ENCODE results near the gene ADH5. TPM values are rescaled to one million over a fixed set of nuclear protein-coding genes. Genes with fewer than 3 reads are reported as not detected.

Gene ADH5
- total and polyA plus RNA-seq, 9 of the 15 experiments (the other 6 are each of a cell fraction or from before 2014, with no cell fraction given): 115 to 310 (median 200) TPM

DNA sequence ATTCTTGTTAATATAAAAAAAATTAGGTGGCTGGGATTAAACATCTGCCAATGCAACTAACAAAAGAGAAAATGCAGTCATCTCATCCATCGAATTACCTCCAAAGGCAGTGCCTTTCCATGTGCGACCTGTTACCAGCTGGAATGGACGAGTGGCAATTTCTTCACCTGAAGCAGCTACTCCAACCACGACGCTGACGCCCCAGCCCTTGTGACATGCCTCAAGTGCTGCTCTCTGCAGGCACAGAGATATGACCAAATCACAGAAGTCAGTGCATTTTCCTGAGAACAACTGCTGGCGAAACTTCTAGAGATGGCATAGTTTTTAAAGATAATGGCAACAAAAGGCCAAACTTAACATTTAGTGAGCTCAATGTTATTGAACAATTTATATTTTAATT is 13.8 kb downstream of the ADH5 start:
- no peak overlapping the region for H3K4me2 ChIP-seq (ENCODE audit: insufficient read depth, low read length)
- H3K4me1 ChIP-seq (replicated peaks in 1 of 2; ENCODE audit: control insufficient read depth in 2 of 2, insufficient read depth in 2 of 2, low read length in 2 of 2): no peaks in the 10 kb centered on the region
- no peak overlapping the region for H3K9ac ChIP-seq (ENCODE audit: insufficient read depth in 1 of 2, low read depth in 2 of 2, low read length in 2 of 2)
- in situ Hi-C loops (cut with MboI): no loop called here
- H3K9me1 ChIP-seq (ENCODE audit: control insufficient read depth, insufficient read depth, low read length): no peaks in the 10 kb centered on the region
- peaks cover 3% of the 10 kb centered on the region; the same call in 1 of the 3 replicates for H3K79me2 ChIP-seq (ENCODE audit: control insufficient read depth, insufficient read depth, low read length)
- H3K9me3 ChIP-seq (replicated peaks; ENCODE audit: control insufficient read depth, insufficient read depth, low read depth, low read length): no peaks in the 10 kb centered on the region
- H3K36me3 ChIP-seq (ENCODE audit: control insufficient read depth, insufficient read depth, low read length): peaks cover 96% of the 10 kb centered on the region
- ChIA-PET CTCF (ENCODE audit: low intra/inter-chr PET ratio) (no interaction called here), POLR2A (interaction anchor here (0.9 kb wide), 1 partner anchor 8 kb away, joined by 3 read pairs; no protein-coding TSS in a partner anchor)
- 86% methylated on average over 7 of the region's 7 CpGs for WGBS (ENCODE audit: insufficient coverage, low coverage, missing lambda C conversion rate)
- ATAC-seq (no peak), FAIRE-seq (no peak), DNase-seq (ENCODE audit: extremely low read depth in 1 of 4, low spot score in 3 of 4) (no peak)
- H2AFZ ChIP-seq (ENCODE audit: low read depth, low read length): no peak overlapping the region
- no peak overlapping the region for H3K4me3 ChIP-seq
- H4K20me1 ChIP-seq (replicated peaks; ENCODE audit: control insufficient read depth, insufficient read depth, low read length): no peaks in the 10 kb centered on the region
- H3K27ac ChIP-seq (ENCODE audit: extremely low read depth, low read depth, low read length): no peak overlapping the region
- intact Hi-C loops (cut with micrococcal nuclease): no loop called here
- no TSS peak for BruUV-seq (replicated peaks)
- no peaks in the 10 kb centered on the region for H3K27me3 ChIP-seq (ENCODE audit: control insufficient read depth in 2 of 2, insufficient read depth in 2 of 2, low read length in 2 of 2)
- TF ChIP-seq ZSCAN32 (CRISPR knock-in tag; IDR thresholded peaks at IDR 0.05) (no peak), PHF20 (IDR thresholded peaks at IDR 0.05; ENCODE audit: partially characterized antibody) (no peak), ZNF174 (CRISPR knock-in tag; IDR thresholded peaks at IDR 0.05) (no peak), TGIF2 (CRISPR knock-in tag; IDR thresholded peaks at IDR 0.05) (no peak), ZNF184 (CRISPR knock-in tag; IDR thresholded peaks at IDR 0.05) (no peak), NFIC (IDR thresholded peaks at IDR 0.05) (no peak), LEF1 (IDR thresholded peaks at IDR 0.05) (no peak), KDM5B (IDR thresholded peaks at IDR 0.05; ENCODE audit: insufficient replicate concordance, low read depth, low read length) (no peak), POU5F1 (IDR thresholded peaks at IDR 0.05; ENCODE audit: borderline replicate concordance, low read depth, low read length, partially characterized antibody) (no peak)
- TF ChIP-seq, protein P1, sequence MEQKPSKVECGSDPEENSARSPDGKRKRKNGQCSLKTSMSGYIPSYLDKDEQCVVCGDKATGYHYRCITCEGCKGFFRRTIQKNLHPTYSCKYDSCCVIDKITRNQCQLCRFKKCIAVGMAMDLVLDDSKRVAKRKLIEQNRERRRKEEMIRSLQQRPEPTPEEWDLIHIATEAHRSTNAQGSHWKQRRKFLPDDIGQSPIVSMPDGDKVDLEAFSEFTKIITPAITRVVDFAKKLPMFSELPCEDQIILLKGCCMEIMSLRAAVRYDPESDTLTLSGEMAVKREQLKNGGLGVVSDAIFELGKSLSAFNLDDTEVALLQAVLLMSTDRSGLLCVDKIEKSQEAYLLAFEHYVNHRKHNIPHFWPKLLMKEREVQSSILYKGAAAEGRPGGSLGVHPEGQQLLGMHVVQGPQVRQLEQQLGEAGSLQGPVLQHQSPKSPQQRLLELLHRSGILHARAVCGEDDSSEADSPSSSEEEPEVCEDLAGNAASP (IDR thresholded peaks at IDR 0.05): no peak
- TF ChIP-seq, protein P2, sequence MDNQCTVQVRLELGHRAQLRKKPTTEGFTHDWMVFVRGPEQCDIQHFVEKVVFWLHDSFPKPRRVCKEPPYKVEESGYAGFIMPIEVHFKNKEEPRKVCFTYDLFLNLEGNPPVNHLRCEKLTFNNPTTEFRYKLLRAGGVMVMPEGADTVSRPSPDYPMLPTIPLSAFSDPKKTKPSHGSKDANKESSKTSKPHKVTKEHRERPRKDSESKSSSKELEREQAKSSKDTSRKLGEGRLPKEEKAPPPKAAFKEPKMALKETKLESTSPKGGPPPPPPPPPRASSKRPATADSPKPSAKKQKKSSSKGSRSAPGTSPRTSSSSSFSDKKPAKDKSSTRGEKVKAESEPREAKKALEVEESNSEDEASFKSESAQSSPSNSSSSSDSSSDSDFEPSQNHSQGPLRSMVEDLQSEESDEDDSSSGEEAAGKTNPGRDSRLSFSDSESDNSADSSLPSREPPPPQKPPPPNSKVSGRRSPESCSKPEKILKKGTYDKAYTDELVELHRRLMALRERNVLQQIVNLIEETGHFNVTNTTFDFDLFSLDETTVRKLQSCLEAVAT (IDR thresholded peaks at IDR 0.05): no peak
- TF ChIP-seq, protein P3, sequence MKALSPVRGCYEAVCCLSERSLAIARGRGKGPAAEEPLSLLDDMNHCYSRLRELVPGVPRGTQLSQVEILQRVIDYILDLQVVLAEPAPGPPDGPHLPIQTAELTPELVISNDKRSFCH (CRISPR knock-in tag; IDR thresholded peaks at IDR 0.05): no peak
- TF ChIP-seq, protein P3 (tag; IDR thresholded peaks at IDR 0.05): no peak
- TF ChIP-seq, protein P4, sequence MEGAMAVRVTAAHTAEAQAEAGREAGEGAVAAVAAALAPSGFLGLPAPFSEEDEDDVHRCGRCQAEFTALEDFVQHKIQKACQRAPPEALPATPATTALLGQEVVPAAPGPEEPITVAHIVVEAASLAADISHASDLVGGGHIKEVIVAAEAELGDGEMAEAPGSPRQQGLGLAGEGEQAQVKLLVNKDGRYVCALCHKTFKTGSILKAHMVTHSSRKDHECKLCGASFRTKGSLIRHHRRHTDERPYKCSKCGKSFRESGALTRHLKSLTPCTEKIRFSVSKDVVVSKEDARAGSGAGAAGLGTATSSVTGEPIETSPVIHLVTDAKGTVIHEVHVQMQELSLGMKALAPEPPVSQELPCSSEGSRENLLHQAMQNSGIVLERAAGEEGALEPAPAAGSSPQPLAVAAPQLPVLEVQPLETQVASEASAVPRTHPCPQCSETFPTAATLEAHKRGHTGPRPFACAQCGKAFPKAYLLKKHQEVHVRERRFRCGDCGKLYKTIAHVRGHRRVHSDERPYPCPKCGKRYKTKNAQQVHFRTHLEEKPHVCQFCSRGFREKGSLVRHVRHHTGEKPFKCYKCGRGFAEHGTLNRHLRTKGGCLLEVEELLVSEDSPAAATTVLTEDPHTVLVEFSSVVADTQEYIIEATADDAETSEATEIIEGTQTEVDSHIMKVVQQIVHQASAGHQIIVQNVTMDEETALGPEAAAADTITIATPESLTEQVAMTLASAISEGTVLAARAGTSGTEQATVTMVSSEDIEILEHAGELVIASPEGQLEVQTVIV (CRISPR knock-in tag; IDR thresholded peaks at IDR 0.05; ENCODE audit: borderline replicate concordance): no peak
- TF ChIP-seq, protein P5, sequence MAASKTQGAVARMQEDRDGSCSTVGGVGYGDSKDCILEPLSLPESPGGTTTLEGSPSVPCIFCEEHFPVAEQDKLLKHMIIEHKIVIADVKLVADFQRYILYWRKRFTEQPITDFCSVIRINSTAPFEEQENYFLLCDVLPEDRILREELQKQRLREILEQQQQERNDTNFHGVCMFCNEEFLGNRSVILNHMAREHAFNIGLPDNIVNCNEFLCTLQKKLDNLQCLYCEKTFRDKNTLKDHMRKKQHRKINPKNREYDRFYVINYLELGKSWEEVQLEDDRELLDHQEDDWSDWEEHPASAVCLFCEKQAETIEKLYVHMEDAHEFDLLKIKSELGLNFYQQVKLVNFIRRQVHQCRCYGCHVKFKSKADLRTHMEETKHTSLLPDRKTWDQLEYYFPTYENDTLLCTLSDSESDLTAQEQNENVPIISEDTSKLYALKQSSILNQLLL (CRISPR knock-in tag; IDR thresholded peaks at IDR 0.05; ENCODE audit: borderline replicate concordance): no peak
